HG03066 (cell line): ENCODE measurements around the gene DAZ3.
"Not testable (repeated sequence)": the region's sequence is repeated elsewhere in the genome, so short reads cannot be mapped to it uniquely, and the experiment has no call there.

Experiments
- ATAC-seq: cut with Tn5 transposase; IDR thresholded peaks from one replicate; pipeline ENCODE4 v1.9.1; 2021; ENCODE audit warnings: low read depth; ENCODE audit not compliant: unreplicated experiment

DAZ3 gene

GRCh38 chrY:24813293-24813692 is at the start of gene DAZ3:
TSS of gene DAZ3 (minus strand) at chrY:24813393. CDS start at chrY:24813185, 208 bp downstream.
- ATAC-seq = not testable (repeated sequence)

- ATAC-seq = not testable (repeated sequence)
Observed at GRCh38 chrY:24833619-24834018, 20.4 kb upstream of the DAZ3 start, which contains the start of gene DAZ4. TSS of gene DAZ4 (plus strand) at chrY:24833919. CDS start at chrY:24834127, 208 bp downstream.

GRCh38 chrY:24825069-24825468 is 11.9 kb upstream of the DAZ3 start:
- not testable (repeated sequence) for ATAC-seq

GRCh38 chrY:24824184-24824879 is 11.1 kb upstream of the DAZ3 start:
- not testable (repeated sequence) for ATAC-seq

- not testable (repeated sequence) for ATAC-seq
Observed at GRCh38 chrY:24821836-24822235, 8.6 kb upstream of the DAZ3 start.
